Left ventricle myocardium superior (tissue), 1 donor: ENCODE results near the gene GLI3. TPM values are rescaled to one million over a fixed set of nuclear protein-coding genes. Genes with fewer than 3 reads are reported as not detected.

ENCODE experiments used
- ATAC-seq: fragments of 200-7000 bp; cut with Tn5 transposase; one replicate; pipeline ENCODE4 v1.9.1; 2020; ENCODE audit warnings: mild to moderate bottlenecking, moderate library complexity
- DNase-seq: peaks from one replicate; pipeline ENCODE4 v3.0.0-alpha.2; 2020
- intact Hi-C: fragments of 100-400 bp; cut with micrococcal nuclease; formaldehyde crosslinking; loops from one replicate; pipeline ENCODE4 v1.11.0; 2022
- total RNA-seq: library from RNA; stranded (reverse); fragmentation: NEBNext Ultra II Directional; extraction: Animal tissue kit (Norgen Biotek cat#: 25700); gene quantifications from one replicate; pipeline ENCODE4 v1.2.1, GENCODE V29; 2021
- donor health status: DM: no; HTN: yes; CAD: no; lungs with severe emphysema.

Gene GLI3
- total RNA-seq, 1 donor from 2014 or later = 4.4 TPM

DNA sequence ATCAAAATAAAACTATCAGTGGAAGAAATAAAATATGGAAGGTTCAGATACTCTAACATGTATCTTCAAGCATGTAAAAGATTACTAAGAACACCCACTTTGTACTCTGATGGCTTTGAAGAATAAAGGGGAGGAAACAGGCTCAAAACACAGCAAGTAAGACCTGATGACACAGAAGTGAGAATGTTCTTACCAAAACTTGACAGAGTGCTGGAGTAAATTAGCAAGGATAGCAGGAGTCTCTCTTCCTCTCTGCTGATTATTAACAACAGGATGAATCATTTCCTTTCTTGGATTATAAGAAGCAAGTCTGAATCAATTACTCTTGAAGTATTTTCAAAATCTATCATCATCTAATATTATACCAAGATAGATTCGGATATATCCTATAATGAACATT lies 47.5 kb downstream of the GLI3 start:
- ATAC-seq (no peak), DNase-seq (no peak)
- intact Hi-C loops = no loop called here

DNA sequence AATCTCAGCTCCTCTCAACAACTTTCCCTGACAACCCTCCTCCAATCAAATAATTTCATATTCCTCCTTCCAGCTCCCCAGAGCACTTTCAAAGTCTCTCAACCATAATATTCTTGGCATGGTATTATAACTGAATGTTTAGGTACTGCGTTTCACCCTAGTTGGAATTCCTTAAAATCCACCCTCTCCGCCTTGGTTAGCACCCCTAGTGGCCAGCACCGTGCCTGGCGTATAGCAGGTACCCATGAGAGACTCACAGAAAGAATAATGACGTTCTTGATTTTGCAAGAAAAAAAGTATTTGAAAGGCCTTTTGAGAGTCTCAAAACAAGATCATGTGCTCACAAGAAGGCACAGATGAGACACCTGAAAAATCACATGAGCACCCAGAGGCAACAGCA lies 50.9 kb downstream of the GLI3 start:
- no peak for DNase-seq
- ATAC-seq = no peak
- intact Hi-C loops = no loop called here

DNA sequence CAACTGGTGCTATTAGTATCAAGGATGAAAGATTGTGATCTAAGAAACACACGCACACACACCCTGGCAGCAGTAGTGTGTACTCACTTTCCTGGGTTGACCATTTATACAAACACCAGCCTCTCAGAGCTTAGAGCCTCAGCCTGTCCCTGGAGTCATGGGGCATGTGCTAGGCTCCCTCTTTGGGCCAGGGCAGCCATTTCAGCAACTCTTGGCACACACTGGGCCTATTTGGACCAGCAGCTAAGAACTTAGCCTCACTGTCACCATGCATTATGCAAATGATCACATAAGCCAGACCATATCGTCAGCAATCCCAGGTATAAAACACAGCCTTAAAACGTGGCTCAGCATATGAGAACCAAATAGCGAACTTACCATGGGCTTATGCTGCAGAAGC lies 51.3 kb downstream of the GLI3 start:
- ATAC-seq (no peak), DNase-seq (no peak)
- intact Hi-C loops = no loop called here

- DNase-seq (no peak), ATAC-seq (no peak)
- intact Hi-C loops = no loop called here
These were observed 53.5 kb downstream of the GLI3 start for GRCh38 chr7:42183547-42183946.

DNA sequence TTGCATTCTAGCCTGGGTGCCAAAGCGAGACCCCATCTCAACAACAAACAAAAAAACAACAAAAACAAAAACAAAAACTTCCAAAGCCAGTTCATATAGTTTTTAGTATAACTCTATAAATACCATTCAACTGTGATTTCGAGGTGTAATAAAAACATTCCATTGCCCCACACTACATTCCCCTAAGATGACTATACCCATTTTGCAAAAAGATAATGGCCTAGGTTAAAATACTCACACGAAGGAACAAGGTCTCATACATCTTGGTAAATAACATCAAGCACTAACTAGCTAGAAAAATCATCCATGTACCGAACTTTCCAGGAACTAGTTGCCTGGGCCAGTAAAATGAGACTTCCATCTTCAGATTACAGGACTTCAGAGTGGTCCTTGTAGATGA lies 55.4 kb downstream of the GLI3 start:
- no peak for DNase-seq
- intact Hi-C loops = no loop called here
- no peak for ATAC-seq

DNA sequence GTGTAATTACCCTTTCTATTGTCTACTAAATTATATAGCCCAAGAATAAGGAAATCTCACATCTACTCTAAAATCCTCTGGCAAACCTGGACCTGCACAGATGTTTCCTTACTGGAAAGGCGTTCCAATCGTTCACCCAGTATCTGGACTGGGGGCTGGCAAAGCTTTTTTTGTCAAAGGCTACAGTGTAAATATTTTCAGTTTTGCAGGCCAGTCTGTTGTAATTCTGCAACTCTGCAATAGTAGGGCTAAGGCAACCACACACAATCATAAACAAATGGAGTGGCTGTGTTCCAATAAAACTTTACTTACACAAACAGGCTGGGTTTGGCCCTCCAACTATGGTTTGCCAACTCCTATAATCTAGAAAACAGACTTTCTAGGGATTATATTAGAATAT lies 56.2 kb downstream of the GLI3 start:
- ATAC-seq = no peak
- intact Hi-C loops = no loop called here

DNA sequence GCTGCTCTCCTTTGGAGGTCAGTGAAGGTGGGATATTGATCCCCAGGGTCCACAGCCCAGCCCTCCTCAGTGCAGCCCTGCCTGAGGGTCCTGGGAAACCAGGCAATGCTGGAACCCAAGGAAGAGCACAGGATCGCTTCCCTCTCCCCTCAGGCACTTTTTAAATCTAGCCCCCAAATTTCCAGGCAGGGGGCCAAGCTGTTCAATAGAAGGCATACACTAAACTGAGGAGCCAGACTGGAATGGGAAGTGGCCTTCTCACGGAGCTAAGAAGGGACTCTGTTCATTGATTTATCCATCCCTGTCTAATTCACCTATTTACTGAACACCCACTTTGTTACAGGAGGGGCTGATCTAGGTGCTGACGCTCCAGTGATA lies 60.3 kb downstream of the GLI3 start:
- DNase-seq (no peak), ATAC-seq (no peak)
- intact Hi-C loops = no loop called here

More for the DNA sequence above, 56.2 kb downstream of the GLI3 start:
- DNase-seq = no peak

DNA sequence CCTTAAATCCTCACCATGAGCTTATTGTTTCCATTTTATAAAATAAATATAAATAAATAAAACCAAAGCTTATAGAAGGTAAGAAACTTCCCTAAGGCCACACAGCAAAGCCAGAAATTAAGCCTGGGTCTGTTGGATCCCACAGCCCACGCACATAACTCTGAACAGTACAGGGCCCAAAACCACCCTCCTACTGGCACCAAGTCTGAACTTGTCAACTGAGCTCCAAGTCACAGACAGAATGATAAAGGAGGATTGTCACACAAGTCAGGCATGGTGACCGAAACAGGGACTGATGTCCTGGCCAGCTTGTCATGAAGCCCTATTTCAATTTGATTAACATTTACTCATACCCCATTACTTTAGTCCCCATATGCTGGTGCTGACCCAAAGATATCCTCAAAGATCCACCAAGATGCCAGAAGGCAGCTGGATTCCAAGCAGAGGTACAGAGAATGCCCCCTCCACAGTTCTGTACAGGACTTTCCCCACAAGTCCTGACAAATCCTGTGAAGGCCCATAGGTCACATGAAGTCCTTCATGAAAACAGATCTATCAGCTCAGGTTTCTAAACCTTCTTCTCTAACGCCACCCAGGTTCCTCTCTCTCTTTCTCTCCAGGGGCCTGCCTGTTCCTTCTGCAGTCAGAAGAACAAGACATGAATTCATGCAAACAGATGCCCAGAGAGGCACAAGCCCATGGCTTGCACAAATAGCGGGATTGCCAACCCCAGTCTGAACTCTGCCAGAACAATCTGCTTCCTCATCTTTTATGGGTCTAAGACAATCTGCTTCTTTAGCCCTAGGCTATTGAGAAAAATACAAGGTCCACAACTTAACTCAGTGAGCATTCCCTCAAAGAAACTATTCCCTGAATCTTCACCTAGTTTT lies 60.9 kb downstream of the GLI3 start:
- ATAC-seq = no peak
- DNase-seq = no peak
- intact Hi-C loops = no loop called here

GRCh38 chr7:42174391-42174912 lies 62.6 kb downstream of the GLI3 start:
- DNase-seq = no peak
- no peak for ATAC-seq
- intact Hi-C loops = no loop called here

GRCh38 chr7:42170724-42171123 lies 66.3 kb downstream of the GLI3 start:
- intact Hi-C loops = no loop called here
- no peak for ATAC-seq
- DNase-seq = no peak

- no peak for DNase-seq
- ATAC-seq = no peak
- intact Hi-C loops = no loop called here
These were observed 68.5 kb downstream of the GLI3 start for GRCh38 chr7:42168512-42168911.

DNA sequence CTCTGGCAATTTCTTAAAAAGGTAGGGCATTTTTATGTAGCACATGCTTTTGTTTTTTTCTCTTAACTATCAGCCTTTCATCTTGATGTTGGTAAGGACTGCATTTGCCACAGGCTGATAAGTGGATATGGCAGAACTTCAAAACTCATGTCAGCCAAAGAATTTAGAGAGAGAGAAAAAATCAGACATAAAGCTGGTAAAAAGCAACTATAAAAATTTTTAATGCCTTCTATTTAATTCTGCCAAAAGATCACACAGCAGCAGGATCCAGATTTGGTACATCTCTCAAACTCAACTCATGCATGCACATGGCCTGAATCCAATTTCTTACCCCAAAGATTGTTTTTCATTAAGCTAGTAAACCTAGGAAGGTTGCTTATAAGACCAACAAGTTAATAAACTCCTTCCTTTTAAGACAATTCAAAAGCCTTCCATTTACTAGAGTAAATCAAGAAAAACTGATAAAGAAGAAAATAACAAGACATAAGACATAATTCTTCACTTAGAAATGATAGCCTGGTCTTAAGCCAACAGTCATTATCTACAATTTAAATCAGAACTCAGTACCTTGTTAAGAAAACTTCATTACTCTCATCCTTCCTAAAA lies 69.3 kb downstream of the GLI3 start:
- intact Hi-C loops = no loop called here
- no peak for DNase-seq
- ATAC-seq = no peak

DNA sequence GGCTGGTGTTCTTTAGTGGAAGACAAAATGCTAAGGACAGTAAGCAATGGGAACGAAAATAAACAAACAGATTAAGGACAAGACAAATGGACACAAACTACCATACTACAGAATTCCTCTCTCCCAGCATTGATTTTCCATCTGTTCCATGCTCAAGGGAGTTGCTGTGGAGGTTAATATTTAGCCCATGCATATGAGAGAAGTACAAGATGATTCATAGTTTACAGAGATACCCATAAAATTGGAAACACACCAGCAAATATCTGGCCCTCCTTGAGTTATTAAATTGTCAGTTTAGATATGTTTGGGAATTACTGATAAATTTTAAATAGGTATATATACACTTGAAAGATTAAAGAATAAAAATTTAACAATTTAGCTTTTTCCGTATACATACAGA lies 69.8 kb downstream of the GLI3 start:
- intact Hi-C loops = no loop called here
- no peak for ATAC-seq
- DNase-seq = no peak

DNA sequence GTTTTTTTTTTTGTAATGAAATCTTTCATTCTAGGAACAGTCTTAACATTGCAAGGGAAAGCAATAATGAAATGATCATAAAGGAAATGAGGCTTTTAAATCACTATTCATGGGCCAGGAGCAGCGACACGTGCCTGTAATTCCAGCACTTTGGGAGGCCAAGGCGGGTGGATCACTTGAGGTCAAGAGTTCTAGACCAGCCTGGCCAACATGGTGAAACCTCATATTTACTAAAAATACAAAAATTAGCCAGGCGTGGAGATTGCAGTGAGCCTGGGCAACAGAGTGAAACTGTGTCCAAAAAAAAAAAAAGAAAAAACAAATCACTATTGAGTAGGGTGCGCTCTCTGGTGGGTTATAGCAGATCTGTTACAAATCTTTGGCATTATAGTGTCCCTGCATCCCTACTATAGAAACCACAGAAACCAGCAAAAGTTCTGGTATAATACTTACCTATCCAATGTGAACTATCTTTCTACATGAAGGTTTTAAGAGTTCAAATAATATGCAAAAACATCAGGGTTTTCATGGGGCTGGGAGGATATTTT lies 72.1 kb downstream of the GLI3 start:
- intact Hi-C loops = no loop called here
- ATAC-seq (no peak), DNase-seq (no peak)

DNA sequence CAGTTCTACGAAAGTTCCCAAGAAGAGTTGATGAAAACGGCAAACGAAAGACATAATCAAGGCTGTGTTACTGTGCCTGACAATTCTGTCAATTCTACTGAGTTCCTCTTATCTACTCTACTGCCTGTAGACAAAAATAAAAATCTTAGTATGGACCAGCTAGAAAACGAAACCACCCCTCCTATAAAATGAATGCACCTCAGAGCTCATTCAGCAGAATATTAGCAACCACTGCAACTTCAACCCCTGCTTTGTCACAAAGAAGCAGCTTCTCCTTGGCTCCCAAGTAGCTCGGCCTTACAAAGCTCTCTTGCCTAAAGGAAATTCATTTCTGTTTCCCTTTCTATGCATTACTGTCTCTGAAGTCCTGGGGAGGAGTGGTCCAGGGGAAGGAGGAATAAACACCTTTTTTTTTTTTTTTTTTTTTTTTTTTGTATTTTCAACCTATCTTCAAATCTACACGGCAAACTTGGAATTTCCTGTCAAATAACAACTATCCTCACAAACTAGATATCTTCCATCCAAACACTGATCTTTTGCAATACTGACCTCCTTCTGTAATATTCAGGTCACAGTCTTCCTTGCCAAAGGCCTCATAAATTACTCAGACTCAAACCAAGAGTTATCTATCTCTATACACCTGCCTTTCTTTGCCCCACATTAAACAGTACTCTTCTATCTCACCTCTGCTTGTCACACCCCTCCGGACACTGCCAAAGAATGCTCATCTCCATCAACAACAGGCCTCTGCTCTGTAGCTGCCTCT lies 74.3 kb downstream of the GLI3 start:
- no peak for ATAC-seq
- DNase-seq = no peak
- intact Hi-C loops = no loop called here

DNA sequence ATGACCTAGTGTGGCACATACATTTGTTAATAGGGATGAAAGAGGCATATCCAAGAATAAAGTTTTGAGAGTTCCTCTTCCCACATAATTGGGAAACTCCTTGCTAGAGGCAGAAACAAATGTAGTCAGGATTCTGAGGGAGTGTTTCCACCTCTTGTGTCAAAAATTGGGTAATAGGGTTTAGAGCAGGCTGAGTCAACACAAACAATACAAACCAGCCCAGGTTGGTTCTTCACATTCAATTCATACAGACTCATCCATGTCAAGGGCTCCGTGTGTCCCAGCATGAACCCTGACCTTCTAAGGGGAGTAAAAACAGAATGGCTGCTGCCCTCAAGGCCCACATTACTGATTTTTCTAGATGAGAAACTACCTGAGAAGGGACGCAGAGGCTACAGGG lies 75.3 kb downstream of the GLI3 start:
- DNase-seq = no peak
- intact Hi-C loops = no loop called here
- ATAC-seq = no peak

DNA sequence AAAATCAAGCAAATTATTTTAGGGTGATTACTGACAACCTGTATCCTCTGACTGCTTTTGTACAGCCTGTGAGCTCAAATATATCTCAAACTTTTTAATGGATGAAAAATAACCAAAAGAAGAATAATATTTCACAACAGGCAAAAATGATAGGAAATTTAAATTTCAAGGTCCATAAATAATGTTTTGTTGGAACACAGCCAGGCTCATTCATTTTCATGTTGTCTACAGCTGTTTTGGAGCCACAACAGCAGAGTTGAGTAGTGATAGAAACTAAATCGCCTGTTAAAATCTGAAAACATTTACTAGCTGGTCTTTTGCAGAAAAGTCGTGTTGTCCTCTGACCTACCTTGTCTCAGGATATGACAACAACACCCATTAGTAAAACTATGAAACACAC lies 75.9 kb downstream of the GLI3 start:
- intact Hi-C loops = no loop called here

DNA sequence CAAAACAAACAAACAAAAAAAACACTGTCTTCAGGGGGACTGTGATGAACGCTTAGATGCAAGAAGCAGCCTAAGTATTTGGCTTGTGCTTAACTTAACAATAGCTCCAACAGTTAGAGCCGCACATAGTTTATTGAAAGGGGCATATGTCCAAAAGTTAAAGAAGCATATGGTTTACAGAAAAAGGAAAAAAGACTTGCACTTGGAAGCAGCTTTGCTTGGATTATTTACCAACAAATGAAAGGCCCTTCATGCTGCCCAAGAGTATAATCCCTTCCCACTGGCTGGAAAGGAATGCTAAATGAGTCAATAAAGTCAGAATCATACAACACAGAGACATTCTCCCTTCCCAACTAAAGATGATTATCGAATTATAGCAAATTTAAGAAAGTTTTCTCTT lies 77.9 kb downstream of the GLI3 start:
- DNase-seq = no peak
- intact Hi-C loops = no loop called here
- ATAC-seq = no peak

More for the DNA sequence above, 75.9 kb downstream of the GLI3 start:
- DNase-seq (no peak), ATAC-seq (no peak)

- intact Hi-C loops = no loop called here
These were observed 79.9 kb downstream of the GLI3 start for GRCh38 chr7:42156967-42157721.

More at GRCh38 chr7:42156967-42157721, 79.9 kb downstream of the GLI3 start:
- ATAC-seq (no peak), DNase-seq (no peak)
